Smooth muscle cell of the pulmonary artery (primary cell): ENCODE data around the gene MRPL52. TPM values are rescaled to one million over a fixed set of nuclear protein-coding genes. Genes with fewer than 3 reads are reported as not detected.

Experiments used
- total RNA-seq: library from RNA; depleted of rRNA; stranded (reverse); fragments of >200 nt; gene quantifications from 2 replicates; pipeline ENCODE4 v1.2.3, GENCODE V29; 2014

MRPL52 gene
- 27.4 and 27.9 TPM in 2 replicates for total RNA-seq

DNA sequence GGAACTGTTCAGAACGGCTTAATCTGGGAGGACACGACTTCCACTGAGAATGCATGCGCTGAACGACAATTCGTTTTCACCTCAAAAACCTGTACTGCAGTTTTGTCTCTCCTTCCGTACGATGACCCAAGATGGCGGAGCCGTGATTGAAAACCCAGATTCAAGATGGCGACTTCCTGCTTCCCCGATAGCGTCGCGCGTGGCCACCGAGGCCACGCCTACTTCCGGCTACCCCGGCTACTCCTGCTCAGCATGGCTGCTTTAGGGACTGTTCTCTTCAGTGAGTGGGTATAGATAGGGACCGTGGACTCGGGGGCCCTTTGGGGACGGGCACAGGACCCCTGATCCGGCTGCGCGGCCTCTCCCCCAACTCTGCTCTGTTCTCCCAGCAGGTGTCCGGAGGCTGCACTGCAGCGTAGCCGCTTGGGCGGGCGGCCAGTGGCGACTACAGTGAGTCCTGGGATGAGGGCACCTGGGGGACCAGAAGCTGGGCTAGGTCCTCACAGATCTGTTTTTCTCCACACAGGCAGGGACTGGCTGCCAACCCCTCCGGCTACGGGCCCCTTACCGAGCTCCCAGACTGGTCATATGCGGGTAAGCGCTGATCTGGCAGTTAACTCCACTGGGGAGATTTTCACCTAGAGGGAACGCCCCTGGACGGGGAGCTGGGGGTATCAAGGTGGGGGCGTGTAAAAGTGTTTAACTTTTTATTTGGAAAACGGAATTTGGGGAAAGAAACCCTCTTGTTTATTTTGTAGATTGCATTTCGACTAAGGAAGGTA is at the start of gene MRPL52:
Gene MRPL52, plus strand, starts transcription at position 227 of the 782 bp plus-strand sequence. Its CDS starts 26 bp downstream, at position 253.

DNA sequence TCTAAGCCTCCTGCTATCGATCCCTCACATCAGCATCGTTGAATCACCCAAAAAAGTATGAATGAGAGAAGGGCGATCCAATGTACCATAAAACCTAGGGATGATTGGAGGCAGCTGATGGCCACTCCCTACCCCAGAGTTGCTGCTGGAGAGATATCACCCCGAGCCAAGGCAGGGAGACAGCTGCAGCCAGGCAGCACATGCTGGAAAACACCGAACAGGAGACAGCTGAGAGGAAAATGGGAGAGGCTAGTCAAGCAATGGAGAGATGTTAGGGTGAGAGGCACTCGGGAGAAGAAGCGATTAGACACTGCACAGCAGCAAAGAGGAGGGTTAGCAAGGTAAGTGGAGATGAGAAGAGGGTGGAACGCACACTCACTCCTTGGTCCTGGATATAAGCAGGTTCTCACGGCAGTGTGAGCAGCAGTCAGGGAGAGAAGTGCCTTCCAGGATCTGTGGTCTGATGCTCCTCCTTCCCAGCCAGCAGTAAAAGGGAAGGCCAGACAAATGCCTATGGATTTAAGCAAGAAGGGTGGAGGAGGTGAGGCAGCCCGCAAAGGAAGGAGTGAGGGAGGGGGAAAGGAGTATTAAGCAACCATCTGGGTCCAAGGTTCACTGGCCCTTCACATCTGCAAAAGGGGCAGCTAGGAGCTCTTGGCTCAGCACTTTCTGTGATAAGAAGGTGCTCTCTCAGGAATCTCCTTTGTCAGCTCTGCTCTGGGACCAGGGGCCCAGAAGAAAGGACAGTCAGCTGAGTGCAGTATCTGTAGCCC is 14.6 kb upstream of the MRPL52 start, which contains the start of gene SLC7A7:
Gene SLC7A7, minus strand, starts transcription at position 495 of the 773 bp plus-strand sequence. CDS start 2,037 bp downstream, outside the sequence.

DNA sequence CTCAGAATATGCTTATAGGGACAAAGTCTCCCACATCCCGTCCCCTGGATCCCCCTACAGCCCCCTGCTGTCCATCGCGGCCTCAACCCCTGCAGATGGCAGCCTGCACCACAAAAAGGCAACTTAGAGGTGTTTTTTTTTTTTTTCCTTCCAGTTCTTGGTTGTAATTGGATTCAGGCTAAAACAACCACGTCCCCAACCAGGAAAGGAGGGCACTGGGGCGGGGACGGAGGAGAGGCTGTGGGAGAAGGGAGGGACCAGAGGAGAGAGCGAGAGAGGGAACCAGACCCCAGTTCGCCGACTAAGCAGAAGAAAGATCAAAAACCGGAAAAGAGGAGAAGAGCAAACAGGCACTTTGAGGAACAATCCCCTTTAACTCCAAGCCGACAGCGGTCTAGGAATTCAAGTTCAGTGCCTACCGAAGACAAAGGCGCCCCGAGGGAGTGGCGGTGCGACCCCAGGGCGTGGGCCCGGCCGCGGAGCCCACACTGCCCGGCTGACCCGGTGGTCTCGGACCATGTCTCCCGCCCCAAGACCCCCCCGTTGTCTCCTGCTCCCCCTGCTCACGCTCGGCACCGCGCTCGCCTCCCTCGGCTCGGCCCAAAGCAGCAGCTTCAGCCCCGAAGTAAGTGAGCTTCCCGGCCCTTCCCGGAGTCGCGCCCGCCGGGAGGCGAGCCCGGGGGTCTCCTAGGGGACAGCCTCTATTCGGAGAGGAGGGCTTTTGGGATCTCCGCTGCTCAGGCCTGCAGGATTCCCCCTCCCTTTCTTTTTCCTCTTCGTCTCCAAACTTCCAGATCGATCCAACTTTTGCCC is 6.8 kb downstream of the MRPL52 start, which contains the start of gene MMP14:
Gene MMP14, plus strand, starts transcription at position 285 of the 813 bp plus-strand sequence. Its CDS starts 233 bp downstream, at position 518.

DNA sequence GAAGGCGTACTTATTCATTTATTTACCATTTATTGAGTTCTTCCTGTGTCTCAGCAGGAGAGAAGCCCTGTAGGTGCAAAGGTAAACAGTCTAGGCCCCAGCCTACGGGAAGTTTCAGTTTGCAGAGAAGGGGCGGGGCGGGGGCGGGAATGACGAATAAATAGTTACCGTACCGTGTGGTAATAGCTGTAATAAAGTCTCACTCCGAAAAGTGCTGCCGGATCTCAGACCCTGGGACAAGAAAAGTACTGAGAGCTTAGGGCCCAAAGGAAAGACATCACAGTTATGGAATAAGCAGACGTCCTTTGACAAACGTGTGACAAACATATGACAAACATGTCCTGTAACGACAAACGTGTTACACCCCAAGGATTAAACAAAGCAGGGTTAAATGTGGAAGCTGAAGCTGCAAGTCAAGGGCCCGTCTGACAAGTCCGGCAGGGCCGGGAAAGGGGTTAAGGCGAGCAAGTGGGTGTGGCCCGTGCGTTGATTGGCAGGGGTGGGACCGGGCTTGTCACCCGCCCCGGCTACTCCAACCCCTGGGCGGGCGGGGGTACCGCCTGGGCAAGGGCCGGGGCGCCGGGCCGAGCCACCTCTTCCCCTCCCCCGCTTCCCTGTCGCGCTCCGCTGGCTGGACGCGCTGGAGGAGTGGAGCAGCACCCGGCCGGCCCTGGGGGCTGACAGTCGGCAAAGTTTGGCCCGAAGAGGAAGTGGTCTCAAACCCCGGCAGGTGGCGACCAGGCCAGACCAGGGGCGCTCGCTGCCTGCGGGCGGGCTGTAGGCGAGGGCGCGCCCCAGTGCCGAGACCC is 41.7 kb downstream of the MRPL52 start, which contains the start of gene LRP10:
Gene LRP10, plus strand, starts transcription at position 517 of the 809 bp plus-strand sequence. CDS start 564 bp downstream, outside the sequence.

DNA sequence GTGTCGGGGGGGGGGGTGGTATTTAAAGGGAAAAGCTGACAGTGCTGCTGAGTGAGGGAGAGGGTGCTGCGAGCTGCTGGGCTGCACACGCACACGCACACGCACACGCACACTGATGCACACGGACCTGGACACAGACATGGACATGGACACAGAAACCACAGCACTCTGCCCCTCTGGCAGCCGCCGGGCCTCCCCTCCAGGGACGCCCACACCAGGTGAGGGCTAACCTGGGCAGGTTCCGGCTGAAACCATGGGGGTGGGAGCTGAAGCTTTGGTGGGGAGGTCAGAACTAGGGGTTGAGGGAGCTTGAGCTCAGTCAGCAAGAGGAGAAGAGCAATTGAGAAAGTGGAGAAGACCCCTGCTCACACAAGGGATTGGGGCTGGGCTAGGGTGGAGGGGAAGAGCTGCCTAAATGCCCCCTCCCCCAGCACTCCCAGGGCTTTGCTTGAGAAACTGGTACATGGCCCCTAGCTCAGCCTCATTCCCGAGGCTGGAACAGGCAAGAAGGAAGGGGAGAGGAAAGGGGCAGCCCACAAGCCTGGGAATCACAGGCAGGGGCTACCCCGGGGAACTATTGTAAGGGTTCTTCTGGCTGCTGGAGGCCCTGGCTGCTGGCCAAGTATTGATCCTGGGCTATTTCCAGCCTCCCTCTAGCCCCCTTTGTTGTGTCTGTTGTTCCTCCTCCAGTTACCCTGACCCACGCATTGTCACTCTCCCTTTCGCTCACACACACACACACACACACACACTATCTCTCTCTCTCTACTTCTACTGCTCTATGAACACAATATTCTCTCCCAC is 53.7 kb downstream of the MRPL52 start, which contains the start of gene REM2:
Gene REM2, plus strand, starts transcription at position 50 of the 804 bp plus-strand sequence. Its CDS starts 66 bp downstream, at position 116.

Other genes with a start within 250 kb of the MRPL52 start
- 262 and 320 TPM in 2 replicates for gene DAD1, start 240.7 kb upstream of the MRPL52 start, total RNA-seq
- gene ABHD4, start 231.6 kb upstream of the MRPL52 start, total RNA-seq: 37.9 and 38.4 TPM in 2 replicates
- 0.03 TPM in 1 of 2 replicates, not detected in the other for gene OR6J1, start 185.5 kb upstream of the MRPL52 start, total RNA-seq
- gene OXA1L, start 63.2 kb upstream of the MRPL52 start, total RNA-seq: 77.8 and 97.1 TPM in 2 replicates
- 3.4 and 34.2 TPM in 2 replicates for gene SLC7A7, start 14.5 kb upstream of the MRPL52 start, total RNA-seq
- 445 and 1,032 TPM in 2 replicates for gene MMP14, start 6.7 kb downstream of the MRPL52 start, total RNA-seq
- gene LRP10, start 41.9 kb downstream of the MRPL52 start, total RNA-seq: 262 and 319 TPM in 2 replicates
- gene REM2, start 53.3 kb downstream of the MRPL52 start, total RNA-seq: 0.07 and 0.13 TPM in 2 replicates
- gene RBM23, start 89.3 kb downstream of the MRPL52 start, total RNA-seq: 47.0 and 52.3 TPM in 2 replicates
- 47.2 and 51.7 TPM in 2 replicates for gene PRMT5, start 99.5 kb downstream of the MRPL52 start, total RNA-seq
- 22.2 and 30.2 TPM in 2 replicates for gene HAUS4, start 127.2 kb downstream of the MRPL52 start, total RNA-seq
- 43.2 and 61.2 TPM in 2 replicates for gene AJUBA, start 152.7 kb downstream of the MRPL52 start, total RNA-seq
- gene C14orf93, start 180.3 kb downstream of the MRPL52 start, total RNA-seq: 10.2 and 12.7 TPM in 2 replicates
- 174 and 207 TPM in 2 replicates for gene PSMB5, start 205.0 kb downstream of the MRPL52 start, total RNA-seq
- not detected in 2 replicates for gene PSMB11, start 212.3 kb downstream of the MRPL52 start, total RNA-seq
- 5.0 and 5.1 TPM in 2 replicates for gene CDH24, start 227.6 kb downstream of the MRPL52 start, total RNA-seq